Liver (tissue), 3 donors: Measurements from ENCODE around the gene ZAP70.

Source experiments
- JUND ChIP-seq, 2 donors: IDR thresholded peaks; 2 replicates each; pipeline ENCODE4 v1.6.1; 2016; ENCODE audit warnings: antibody characterized with exemption in 2 of 2
- MAX ChIP-seq: IDR thresholded peaks from 2 replicates; pipeline ENCODE4 v1.6.1; 2016; ENCODE audit warnings: antibody characterized with exemption
- NR2F2 ChIP-seq: IDR thresholded peaks from 2 replicates; pipeline ENCODE4 v1.6.1; 2016; ENCODE audit warnings: antibody characterized with exemption
- RAD21 ChIP-seq, 2 donors: IDR thresholded peaks; 2 replicates each; pipeline ENCODE4 v1.6.1; 2016; ENCODE audit warnings: antibody characterized with exemption in 2 of 2, mild to moderate bottlenecking in 2 of 2
- REST ChIP-seq: IDR thresholded peaks from 2 replicates; pipeline ENCODE4 v1.6.1; 2016; ENCODE audit warnings: antibody characterized with exemption, mild to moderate bottlenecking
- TAF1 ChIP-seq: conservative IDR thresholded peaks from 2 replicates; pipeline ENCODE4 v1.6.1; 2016; ENCODE audit warnings: antibody characterized with exemption, mild to moderate bottlenecking
- TF ChIP-seq, protein P1 (sequence below): fragments of 150-350 bp; IDR thresholded peaks from 2 replicates; pipeline ENCODE4 v1.5.1; 2017; ENCODE audit warnings: improper control_type of control experiment, low read depth, low read length; ENCODE audit not compliant: missing input control
- donor health status: healthy.
- donor health status: healthy.

DNA sequence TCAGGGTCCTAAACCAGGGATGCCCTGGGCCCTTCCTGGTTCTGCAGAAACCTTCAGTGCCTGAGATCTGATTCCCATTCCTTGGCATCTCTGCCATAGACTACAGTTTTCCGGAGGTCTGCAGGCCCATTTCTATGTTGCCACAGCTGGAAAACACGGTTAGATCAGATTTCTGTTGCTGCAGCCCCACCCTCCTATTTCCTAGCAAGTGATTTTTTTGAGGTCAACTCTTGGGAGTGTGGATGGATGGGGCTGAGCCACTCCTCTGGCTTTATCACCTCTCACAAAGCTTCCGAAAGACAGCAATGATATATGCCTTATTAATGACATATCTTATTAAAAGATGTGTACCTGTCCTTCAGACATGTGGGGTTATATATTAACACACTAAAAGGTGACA lies 56.3 kb downstream of the ZAP70 start:
- TF ChIP-seq, protein P1, sequence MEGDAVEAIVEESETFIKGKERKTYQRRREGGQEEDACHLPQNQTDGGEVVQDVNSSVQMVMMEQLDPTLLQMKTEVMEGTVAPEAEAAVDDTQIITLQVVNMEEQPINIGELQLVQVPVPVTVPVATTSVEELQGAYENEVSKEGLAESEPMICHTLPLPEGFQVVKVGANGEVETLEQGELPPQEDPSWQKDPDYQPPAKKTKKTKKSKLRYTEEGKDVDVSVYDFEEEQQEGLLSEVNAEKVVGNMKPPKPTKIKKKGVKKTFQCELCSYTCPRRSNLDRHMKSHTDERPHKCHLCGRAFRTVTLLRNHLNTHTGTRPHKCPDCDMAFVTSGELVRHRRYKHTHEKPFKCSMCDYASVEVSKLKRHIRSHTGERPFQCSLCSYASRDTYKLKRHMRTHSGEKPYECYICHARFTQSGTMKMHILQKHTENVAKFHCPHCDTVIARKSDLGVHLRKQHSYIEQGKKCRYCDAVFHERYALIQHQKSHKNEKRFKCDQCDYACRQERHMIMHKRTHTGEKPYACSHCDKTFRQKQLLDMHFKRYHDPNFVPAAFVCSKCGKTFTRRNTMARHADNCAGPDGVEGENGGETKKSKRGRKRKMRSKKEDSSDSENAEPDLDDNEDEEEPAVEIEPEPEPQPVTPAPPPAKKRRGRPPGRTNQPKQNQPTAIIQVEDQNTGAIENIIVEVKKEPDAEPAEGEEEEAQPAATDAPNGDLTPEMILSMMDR, result no peak
- no peak for TF ChIP-seq NR2F2
- no peak for TF ChIP-seq TAF1
- TF ChIP-seq RAD21 (IDR thresholded peaks at IDR 0.05), result no peak
- no peak for TF ChIP-seq MAX
- no peak for TF ChIP-seq JUND (IDR thresholded peaks at IDR 0.05)
- TF ChIP-seq REST, result no peak
